COR-L47 (cell line): ENCODE results near the gene PSMF1.
A peak's percentile ranks its signal among the peaks of the same experiment; 100 is the strongest.

Experiments
- DNase-seq: peaks from one replicate; lab custom pipeline; 2025; lab: John Stamatoyannopoulos, UW

Gene PSMF1, protein sequence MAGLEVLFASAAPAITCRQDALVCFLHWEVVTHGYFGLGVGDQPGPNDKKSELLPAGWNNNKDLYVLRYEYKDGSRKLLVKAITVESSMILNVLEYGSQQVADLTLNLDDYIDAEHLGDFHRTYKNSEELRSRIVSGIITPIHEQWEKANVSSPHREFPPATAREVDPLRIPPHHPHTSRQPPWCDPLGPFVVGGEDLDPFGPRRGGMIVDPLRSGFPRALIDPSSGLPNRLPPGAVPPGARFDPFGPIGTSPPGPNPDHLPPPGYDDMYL

DNA sequence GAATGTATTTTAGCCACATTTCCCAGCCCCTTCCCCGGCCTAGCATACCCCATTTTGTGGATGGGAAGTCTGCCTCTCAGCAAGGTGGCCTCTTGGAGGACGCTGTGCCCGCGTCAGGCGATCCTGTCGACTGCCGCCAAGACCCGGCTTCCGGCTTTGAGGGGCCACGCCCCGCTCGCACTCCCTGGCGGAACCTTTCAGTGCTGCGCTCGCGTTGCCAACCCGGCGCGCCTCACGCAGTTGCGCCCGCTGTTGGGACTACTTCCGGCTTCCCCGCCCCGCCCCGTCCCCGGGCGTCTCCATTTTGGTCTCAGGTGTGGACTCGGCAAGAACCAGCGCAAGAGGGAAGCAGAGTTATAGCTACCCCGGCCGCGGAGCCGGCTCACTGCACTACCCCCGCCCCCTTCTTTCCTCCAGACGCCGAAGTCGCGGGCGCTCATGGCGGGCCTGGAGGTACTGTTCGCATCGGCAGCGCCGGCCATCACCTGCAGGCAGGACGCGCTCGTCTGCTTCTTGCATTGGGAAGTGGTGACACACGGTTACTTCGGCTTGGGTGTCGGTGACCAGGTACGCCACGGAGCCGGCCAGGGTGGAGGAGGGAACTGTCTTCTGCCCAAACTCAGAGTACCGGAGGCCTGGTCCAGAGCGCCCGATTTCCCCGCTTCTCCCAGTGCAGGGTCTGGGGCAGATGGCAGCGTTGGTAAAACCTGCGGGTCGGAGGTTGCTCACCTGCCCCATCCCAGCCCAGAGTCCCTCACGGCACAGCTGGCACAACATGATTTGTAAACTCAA is at the start of gene PSMF1:
Gene PSMF1 (plus strand): TSS at position 267 of the 792 bp plus-strand sequence. CDS start 172 bp downstream, at position 439.
- peak; percentile 96 for DNase-seq

DNA sequence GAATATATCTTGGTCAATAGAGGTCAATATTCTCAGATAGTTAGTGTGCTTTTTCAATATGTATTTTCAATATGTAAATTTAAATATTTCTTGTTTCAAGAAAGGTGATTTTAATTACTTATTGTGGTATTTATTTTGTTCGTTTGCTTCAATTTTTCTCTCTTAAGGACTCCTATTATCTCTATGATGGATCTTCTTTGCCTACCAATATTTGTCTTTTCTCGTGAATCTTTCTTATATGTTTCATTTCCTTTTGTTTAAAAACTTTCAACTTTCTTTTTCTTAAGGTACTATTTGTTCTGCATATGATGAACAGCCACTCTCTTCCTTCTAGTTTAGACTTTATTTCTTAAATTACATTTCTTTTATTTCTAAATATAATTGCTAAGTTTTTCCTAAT is 46.1 kb upstream of the PSMF1 start:
- no peak for DNase-seq

DNA sequence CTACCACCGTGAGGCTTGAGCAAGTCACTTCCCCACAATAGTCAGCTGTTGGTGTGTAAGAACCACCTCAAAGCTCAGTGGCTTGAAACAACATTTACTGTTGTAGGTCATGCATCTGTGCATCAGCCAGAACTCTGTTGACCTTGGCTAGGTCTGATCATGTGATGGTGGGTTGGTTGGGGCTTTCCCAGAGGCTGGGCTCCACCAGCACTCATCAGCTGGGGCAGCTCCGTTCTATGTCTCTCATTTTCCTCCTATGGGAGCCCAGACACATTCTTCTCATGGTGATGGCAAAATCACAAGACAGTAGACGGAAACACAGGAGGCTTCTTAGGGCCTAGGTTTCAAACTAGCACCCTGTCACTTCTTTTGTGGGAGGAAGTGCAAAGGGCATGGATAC is 42.8 kb upstream of the PSMF1 start:
- no peak for DNase-seq

DNA sequence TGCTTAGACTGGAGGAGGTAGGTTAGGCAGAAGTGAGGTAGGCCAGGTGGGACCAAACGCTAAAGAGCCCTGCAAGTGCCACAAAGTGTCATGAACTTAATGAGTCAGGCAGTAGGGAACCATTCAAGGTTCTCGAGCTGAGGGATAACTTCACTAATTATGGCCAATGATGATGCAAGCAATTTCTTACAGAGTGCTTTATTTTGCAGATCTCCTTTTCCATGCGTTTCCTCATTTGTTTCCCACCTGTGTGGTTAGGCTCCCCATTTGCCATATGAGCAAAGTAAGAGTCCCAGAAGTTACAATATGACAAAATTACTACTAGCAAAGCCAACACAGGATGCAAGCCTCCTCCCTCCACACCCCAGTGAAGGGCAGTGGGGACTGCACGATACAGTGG is 36.5 kb upstream of the PSMF1 start:
- DNase-seq, result no peak

DNA sequence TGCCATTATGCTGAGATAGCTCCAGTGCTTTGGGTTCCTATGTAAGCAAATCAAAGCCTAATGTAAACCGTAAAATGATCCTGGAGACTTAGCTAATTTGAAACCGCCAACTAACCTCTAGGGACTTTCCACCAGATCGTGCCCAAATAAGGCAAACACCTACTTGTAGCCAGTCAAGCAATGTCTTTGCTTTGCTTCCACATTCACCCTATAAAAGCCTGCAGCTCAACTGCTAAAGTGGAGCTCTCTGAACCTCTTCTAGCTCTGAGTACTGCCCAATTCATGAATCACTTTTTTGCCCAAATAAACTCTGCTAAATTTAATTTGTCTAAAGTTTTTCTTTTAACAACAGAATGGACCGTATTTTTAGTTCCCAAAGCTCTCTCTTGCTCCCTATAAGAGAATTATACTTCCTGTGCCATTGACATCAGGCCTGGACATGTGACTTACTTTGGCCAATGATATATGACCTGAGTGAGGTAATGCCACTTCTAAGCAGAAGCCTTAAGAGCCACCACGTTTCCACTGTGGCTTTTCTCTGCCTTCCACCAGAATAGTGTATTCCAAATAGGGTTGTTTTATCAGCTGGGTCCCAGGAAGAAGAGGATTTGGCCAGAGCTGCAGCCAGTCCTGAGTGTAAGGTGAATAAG is 34.8 kb upstream of the PSMF1 start:
- no peak for DNase-seq

DNA sequence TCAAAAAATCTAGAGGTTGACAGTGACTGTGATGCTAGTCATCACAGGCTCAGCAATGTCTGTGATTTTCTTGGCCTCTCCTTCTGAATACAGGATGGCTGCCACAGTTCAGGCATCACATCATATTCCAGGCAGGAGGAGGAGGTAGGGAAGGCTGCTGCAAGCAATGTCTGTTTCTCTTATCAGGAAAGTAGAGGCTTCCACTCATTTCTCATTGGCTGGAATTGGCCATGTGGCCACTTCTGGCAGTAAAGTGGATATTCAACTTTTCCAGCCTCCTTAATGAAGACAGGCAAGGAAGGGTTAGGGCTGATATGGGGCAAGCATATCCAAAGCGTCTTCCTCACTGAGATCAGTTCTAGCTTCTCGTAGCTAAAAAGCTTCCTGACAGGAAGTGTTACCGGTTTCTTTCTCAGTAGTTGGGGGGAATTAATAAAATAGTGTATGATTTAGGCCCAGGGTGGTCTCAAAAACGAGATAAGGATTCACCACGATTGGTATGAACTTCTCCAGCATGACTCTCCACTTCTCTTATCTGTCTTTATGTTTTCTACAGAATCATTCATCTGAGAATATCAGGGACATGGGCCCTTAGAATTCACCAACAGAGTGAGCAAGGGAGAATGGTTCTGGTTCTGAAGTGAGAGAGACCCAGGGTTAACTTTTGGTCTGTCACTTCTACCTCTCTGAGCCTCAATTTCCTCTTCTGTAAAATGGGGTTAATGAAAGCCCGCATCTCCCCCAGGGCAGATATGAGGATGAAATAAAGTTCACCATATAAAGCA is 32.7 kb upstream of the PSMF1 start:
- no peak for DNase-seq

DNA sequence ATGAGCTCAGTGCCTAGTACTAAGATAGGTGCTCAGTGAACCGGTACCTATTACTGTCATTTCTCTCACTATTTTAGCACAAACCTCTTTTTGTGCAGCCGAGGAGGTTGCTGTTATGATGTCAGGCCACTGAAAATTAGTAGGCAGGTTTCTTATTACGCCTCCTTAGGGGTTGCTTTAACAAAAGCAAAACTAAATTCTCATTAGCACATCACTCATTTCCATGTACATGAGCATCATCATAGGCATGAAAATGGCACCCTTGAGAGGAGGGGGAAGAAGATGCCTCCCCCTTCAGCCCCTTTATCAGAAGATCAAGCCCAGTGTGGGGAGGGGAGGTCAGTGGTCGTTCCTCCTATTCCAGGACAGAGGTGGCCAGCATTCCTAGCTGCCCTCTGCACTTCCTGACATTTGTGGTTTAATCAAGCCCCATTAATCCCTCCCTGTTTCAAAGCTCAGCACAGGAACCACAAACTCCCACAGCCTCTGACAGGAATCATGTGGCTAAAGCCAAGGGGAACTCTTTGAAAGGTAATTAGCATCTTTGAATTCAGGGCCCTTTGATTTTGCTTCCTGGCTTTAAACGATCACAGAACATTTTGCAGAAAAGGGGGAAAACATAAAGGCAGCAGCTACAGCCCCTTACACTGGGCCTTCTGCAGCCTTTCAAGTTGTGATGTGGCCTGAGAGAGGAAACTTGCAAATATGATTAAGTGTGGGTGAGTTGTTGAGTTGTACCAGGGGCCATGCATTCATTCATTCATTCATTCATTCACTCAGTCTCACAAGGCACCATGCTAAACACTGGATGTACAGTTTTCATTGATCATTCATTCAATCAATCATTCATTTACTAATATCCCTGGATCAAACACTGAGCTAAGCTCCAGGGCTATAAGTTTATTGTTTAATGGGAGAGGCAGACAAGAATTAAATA is 31.9 kb upstream of the PSMF1 start:
- DNase-seq, result no peak

DNA sequence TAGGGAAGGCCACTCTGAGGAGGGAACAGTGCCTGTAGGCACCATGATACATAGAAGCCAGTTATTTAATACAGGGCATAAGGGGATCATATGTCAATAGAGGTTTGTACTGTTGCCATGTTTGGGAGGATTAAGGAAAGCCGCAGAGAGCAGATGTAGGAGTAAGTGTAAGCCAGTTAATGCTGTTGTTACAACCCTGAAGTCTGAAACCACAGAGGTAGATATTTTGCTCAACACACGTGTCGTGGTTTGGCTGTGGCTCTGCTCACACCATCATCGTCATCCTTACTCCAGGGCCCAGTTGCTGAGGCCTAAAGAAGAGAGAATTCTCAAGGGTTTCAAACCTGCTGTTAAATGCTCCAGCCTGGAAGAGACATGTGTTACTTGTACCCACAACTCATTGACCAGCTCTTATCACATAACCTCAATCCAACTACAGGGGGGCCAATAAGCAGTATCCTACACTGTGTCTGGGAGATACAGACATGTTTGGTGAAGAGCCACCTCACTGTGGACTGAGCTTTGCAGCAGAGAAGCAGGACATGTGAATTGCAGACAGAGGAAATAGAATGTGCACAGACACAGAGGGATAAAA is 31.0 kb upstream of the PSMF1 start:
- DNase-seq, result no peak

DNA sequence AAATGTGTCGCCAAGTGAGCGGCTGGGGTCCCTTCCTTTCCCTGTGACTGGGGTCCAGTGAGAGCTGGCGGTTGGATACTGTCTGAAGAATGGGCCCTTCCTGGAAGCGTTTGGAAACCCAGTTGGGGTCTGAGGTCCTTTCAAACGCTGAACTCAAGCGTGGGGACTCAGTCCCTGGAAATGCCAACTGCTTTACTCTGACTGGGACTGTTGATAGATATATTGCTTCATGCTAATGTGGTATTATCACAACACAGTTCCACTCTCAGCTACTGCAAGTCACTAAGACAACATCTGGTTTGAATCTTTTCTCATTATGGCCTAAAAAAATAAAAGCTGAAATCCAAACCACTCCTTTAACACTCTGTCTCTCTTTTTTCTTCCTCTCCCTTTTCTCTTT is 23.7 kb upstream of the PSMF1 start:
- no peak for DNase-seq

DNA sequence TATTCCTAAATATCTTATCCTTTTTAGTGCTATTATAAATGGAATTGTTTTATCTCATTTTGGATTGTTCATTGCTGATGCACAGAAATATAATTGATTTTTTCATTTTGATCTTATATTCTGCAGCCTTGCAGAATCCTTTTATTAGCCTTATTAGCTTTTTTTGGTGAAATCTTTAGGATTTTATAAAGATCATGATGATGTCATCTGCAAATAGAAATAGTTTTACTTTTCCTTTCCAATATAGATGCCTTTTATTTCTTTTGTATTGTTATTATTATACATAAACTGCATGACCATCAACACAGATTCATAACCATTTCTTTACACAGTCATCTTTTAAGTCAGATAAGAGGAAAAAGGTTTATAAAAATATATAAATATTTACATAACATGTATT is 16.9 kb upstream of the PSMF1 start:
- DNase-seq, result no peak

DNA sequence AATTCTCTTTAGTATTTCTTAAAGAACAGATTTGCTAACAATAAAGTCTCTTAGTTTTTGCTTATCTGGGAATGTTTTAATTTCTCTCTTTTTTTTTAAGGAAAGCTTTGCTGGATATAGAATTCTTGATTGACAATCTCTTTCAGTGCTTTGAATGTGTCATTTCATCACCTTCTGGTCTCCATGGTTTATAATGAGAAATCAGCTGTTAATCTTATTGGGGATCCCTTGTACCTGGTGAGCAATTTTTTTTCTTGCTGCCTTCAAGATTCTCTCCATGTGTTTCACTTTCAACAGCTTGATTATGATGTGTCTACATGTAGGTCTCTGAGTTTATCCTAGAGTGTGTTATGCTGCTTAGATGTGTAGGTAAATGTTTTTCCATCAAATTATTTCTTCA is 16.4 kb upstream of the PSMF1 start:
- DNase-seq, result no peak

DNA sequence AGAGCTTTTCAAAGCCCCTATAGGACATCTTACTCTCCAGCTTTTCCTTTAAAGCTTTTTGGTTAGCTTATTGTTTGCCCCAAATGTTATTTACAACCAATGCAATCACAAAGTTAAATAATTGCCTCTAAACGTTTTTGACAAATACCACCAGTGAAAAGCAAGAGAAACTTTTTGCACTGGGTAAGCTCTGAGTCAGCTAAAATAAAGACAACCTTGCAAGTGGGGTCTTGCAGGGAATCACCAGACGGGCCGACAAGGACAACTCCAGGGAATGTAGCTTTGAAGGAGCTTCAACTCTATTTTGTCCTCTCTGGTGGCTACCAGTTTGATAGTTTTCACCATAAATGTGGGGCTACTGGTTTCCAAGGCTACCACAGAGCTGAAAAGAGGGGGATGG is 14.7 kb upstream of the PSMF1 start:
- DNase-seq, result no peak

DNA sequence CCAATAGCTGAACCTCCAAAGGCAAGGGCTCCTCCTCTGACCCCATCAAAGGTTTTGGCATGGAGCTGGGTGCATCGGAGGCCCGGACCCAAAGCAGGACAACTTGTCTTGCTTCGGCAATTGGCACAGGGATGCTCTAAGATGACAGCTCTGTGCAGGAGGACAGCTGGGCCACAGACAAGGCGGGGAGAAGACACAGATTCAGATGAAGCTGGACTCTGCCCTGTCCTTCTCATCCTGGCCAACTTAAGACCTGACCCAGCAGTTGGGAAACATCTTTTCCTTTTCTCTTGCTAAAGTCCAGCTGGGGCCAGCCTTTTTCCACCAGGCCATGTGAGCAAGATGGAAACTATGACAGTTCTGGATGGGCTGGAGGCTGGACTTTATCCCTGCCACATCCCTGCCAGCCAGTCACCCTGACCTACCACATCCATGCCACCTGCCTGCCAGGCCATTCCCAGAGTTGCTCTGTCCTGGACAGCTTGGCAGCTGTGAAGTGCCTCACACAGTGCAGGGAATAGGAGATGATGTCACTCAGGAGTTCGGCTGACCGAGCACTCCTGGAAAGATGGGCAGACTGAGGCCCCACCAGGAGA is 12.7 kb upstream of the PSMF1 start:
- no peak for DNase-seq

DNA sequence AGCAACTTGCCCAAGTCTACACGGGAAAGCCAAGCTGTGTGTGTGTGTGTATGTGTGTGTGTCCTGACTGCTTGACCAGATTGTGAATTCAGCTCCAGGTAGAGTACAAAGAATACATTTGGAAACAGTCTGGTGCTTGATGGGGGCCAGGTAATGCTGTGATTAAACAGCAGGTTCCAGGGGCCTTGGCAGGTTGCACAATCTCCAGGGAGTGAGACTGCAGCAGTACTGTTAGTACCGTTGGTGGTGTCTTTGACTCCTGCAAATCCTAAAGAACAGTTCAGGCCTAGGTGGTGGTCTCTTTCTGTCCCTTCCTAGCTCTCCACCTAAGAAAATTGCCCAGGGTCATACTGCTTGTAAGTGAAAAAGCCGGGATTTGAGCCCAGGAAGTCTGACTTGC is 11.2 kb upstream of the PSMF1 start:
- no peak for DNase-seq

DNA sequence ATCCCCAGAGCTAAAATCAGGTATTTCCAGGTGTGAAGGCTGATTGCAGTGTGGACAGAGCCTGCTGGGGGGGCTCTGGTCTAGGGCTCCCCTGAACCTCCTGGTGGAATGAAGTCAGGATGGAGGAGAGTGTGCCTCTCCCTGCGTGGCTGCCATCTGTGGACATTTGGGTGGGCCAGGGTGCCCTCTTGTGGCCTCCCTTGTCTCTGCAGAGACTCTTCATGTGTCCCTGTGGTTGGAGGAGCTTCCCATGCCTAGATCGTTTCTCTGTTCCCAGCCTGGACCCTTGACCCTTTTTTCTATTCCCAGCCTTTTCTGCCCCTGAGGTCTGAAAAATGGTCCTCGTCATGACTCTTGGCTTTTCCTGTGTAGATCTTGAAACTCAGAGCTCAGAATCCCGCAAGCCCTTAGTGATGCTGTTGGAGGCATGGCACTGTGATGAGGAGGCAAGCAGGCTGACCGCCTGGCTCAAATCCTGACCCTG is 9.9 kb upstream of the PSMF1 start:
- DNase-seq, result peak; percentile 15

DNA sequence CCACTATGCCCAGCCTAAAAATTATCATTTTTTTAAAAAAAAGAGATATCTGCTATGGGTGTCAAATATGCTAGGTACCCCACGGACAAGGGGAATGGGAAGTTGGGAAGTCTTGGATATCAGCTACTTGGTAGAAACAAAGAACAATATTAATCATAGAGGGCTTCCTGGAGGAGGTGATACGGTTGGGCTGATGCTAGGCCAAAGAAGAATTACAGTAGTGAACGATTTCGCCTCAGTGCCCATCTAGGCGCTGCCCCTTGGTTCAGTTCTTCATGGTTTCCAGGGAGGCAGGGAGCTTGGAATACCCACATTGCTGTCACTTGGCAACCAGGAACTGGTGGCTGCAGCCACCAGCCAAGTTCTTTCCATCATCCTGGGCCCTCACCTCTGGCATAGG is 5.5 kb upstream of the PSMF1 start:
- DNase-seq, result no peak

DNA sequence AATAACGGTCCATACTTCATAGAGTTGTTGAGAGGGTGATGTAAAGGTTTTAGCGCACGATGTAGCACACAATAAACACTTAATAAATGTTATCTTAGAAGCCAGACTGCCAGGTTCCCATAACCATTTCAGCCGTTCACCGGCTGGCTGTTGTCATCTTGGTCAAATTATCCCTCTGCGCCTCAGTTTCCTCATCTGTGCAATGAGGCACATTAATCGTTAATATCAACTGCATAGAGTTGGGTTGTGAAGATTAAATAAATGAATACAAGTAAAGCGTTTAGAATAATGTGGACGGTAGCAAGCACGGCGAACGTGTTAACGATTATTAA is 432 bp upstream of the PSMF1 start:
- DNase-seq, result no peak

DNA sequence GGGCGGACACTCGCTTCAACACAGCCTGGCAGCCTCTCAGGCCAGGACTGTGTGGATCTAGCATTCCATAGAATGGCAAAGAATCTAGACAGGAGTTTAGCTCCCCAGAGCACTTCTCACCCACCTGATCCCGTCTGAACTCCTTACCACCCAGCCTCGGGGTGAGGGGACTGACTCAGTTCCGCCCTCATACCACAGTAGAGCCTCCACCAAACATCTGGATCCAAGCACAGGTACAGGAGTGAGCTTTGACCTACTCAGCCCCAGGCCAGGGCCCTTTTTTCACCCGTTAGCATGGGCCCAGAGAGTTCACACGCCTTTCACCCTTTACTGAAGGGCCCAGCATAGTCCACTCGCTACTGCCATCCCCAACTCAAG is 715 bp downstream of the PSMF1 start:
- DNase-seq, result no peak

DNA sequence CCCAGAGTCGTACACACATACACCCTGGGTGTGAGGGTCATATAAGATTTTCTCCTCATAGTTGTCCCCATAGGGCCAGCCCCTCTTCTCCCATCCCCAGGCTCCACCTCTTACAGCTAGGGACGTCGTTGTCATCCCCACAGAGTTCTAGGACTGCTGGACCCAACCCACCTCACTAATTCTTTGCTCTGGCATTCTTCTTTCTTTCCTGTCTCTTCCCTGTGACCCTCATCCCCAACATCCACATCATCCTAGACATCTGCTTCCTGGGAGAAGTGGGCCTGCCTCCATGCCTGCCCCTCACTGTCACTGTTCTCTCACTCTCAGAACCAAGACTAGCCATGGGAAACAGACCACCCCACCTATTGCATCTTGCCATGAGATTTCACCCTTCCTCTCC is 1.1 kb downstream of the PSMF1 start:
- DNase-seq, result no peak

DNA sequence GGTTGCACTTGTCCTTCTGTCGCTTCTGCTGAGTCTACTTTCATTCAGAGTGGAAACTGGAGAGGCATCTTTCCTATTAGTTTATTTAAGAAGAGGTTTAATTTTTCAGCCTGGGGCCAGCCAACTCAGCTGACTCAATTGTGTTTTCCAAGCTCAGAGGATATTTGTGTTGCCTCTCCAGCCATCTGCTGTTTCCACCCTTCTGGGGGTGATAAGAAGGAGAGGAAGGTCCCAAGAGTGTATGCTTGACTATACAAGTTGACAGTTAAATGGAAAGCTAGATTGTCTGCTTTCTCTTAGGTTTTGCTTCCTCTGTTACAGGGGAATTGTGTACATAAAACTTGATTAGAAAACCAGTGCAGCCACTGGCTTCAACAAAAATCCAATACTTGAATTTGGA is 3.0 kb downstream of the PSMF1 start:
- DNase-seq, result no peak
